G401.6 (cell line): ENCODE results near the gene LATS1.

ENCODE experiments used
- FAIRE-seq: peaks from 2 replicates; lab custom pipeline; 2012; peaks lifted over from hg19 to GRCh38; lab: Jason Lieb, UNC

The LATS1 gene

GRCh38 chr6:149657441-149657840, 60.5 kb downstream of the LATS1 start:
- no peak for FAIRE-seq

- no peak for FAIRE-seq
These were observed 66.8 kb downstream of the LATS1 start for GRCh38 chr6:149651056-149651455.

GRCh38 chr6:149648148-149649145, 69.5 kb downstream of the LATS1 start, which contains the start of gene KATNA1:
TSS of gene KATNA1 (minus strand) at chr6:149648714. CDS start at chr6:149638547, 10,167 bp downstream.
- no peak for FAIRE-seq

GRCh38 chr6:149646599-149646998, 71.3 kb downstream of the LATS1 start:
- FAIRE-seq, result no peak

- no peak for FAIRE-seq
These were observed 74.9 kb downstream of the LATS1 start for GRCh38 chr6:149642829-149643580.

GRCh38 chr6:149636124-149636523, 81.8 kb downstream of the LATS1 start:
- peak; percentile 58 for FAIRE-seq

- no peak for FAIRE-seq
These were observed 83.6 kb downstream of the LATS1 start for GRCh38 chr6:149634315-149634714.

GRCh38 chr6:149628875-149629510, 88.9 kb downstream of the LATS1 start:
- no peak for FAIRE-seq

GRCh38 chr6:149627672-149628071, 90.2 kb downstream of the LATS1 start:
- FAIRE-seq, result no peak

- FAIRE-seq, result no peak
These were observed 102.1 kb downstream of the LATS1 start for GRCh38 chr6:149615805-149616204.

GRCh38 chr6:149614337-149614736, 103.6 kb downstream of the LATS1 start:
- FAIRE-seq, result no peak

- no peak for FAIRE-seq
These were observed 109.4 kb downstream of the LATS1 start for GRCh38 chr6:149608381-149608982.
